Nephron (organoid): ENCODE measurements around the gene SUGP1.
A peak's percentile ranks its signal among the peaks of the same experiment; 100 is the strongest.

Experiments
- H3K27ac Mint-ChIP-seq, 3 experiments: 2 replicates each; pipeline ENCODE4 v1.8.0; 2020; ENCODE audit warnings: mixed read lengths in 3 of 3, mild to moderate bottlenecking in 2 of 3, moderate library complexity in 1 of 3
- H3K27me3 Mint-ChIP-seq: 2 replicates; pipeline ENCODE4 v1.8.0; 2021; ENCODE audit warnings: low read depth, mild to moderate bottlenecking, moderate library complexity, mixed read lengths
- H3K36me3 Mint-ChIP-seq: 2 replicates; pipeline ENCODE4 v1.8.0; 2020; ENCODE audit warnings: low read depth, mixed read lengths
- H3K4me1 Mint-ChIP-seq: 2 replicates; pipeline ENCODE4 v1.8.0; 2020; ENCODE audit warnings: mixed read lengths
- H3K4me3 Mint-ChIP-seq, 3 experiments: 2 replicates each; pipeline ENCODE4 v1.8.0; 2020; ENCODE audit warnings: mild to moderate bottlenecking in 3 of 3, mixed read lengths in 3 of 3, moderate library complexity in 2 of 3
- H3K9me3 Mint-ChIP-seq: 2 replicates; pipeline ENCODE4 v1.8.0; 2020; ENCODE audit warnings: mixed read lengths
- CTCF ChIP-seq, 3 experiments: fragments of 200-600 bp; sonication (generic); IDR thresholded peaks; one replicate each; pipeline ENCODE4 v1.5.0; 2021; ENCODE audit warnings: antibody characterized with exemption in 3 of 3; ENCODE audit not compliant: unreplicated experiment in 3 of 3

Gene SUGP1

GRCh38 chr19:19269952-19270694 lies 50.2 kb downstream of the SUGP1 start:
- H3K4me3 Mint-ChIP-seq = no peak overlapping the region
- H3K36me3 Mint-ChIP-seq = peaks cover 3% of the 10 kb centered on the region
- H3K27ac Mint-ChIP-seq = no peak overlapping the region
- H3K27me3 Mint-ChIP-seq = peaks cover 18% of the 10 kb centered on the region
- no peaks in the 10 kb centered on the region for H3K9me3 Mint-ChIP-seq
- peaks cover 12% of the 10 kb centered on the region for H3K4me1 Mint-ChIP-seq
- no peak for TF ChIP-seq CTCF (IDR thresholded peaks at IDR 0.05; ENCODE audit: unreplicated experiment in 3 of 3)

GRCh38 chr19:19268453-19269385 lies 51.6 kb downstream of the SUGP1 start:
- TF ChIP-seq CTCF (IDR thresholded peaks at IDR 0.05; ENCODE audit: unreplicated experiment in 3 of 3) = no peak
- Mint-ChIP-seq H3K9me3 (no peaks in the 10 kb centered on the region), H3K36me3 (no peaks in the 10 kb centered on the region), H3K4me1 (peaks cover 5% of the 10 kb centered on the region), H3K27me3 (peaks cover 30% of the 10 kb centered on the region), H3K27ac (no peak overlapping the region), H3K4me3 (no peak overlapping the region)

GRCh38 chr19:19267305-19267704 lies 53.0 kb downstream of the SUGP1 start:
- Mint-ChIP-seq H3K4me3 (no peak overlapping the region), H3K36me3 (no peaks in the 10 kb centered on the region), H3K9me3 (no peaks in the 10 kb centered on the region), H3K4me1 (peaks cover 3% of the 10 kb centered on the region), H3K27ac (no peak overlapping the region), H3K27me3 (peaks cover 44% of the 10 kb centered on the region)
- no peak for TF ChIP-seq CTCF (IDR thresholded peaks at IDR 0.05; ENCODE audit: unreplicated experiment in 3 of 3)

- Mint-ChIP-seq H3K27ac (no peak overlapping the region), H3K36me3 (no peaks in the 10 kb centered on the region), H3K4me3 (no peak overlapping the region), H3K4me1 (peaks cover 13% of the 10 kb centered on the region), H3K9me3 (peaks cover 3% of the 10 kb centered on the region), H3K27me3 (peaks cover 64% of the 10 kb centered on the region)
- TF ChIP-seq CTCF (IDR thresholded peaks at IDR 0.05; ENCODE audit: unreplicated experiment in 3 of 3) = no peak
Measured at GRCh38 chr19:19263886-19264487, 56.3 kb downstream of the SUGP1 start.

GRCh38 chr19:19262190-19263057 lies 57.9 kb downstream of the SUGP1 start:
- H3K27me3 Mint-ChIP-seq = peaks cover 67% of the 10 kb centered on the region
- H3K4me1 Mint-ChIP-seq = peaks cover 13% of the 10 kb centered on the region
- peaks cover 3% of the 10 kb centered on the region for H3K9me3 Mint-ChIP-seq
- no peak overlapping the region for H3K27ac Mint-ChIP-seq
- H3K4me3 Mint-ChIP-seq = peak overlapping the region; percentile 54 to 79 (median 71)
- no peak for TF ChIP-seq CTCF (IDR thresholded peaks at IDR 0.05; ENCODE audit: unreplicated experiment in 3 of 3)
- no peaks in the 10 kb centered on the region for H3K36me3 Mint-ChIP-seq
